H9 (cell line): ENCODE results near the gene GABRA6. TPM values are rescaled to one million over a fixed set of nuclear protein-coding genes. Genes with fewer than 3 reads are reported as not detected.

ENCODE experiments used
- DNase-seq: peaks from one replicate; pipeline ENCODE4 v3.0.0-alpha.2; 2017
- H2AFZ ChIP-seq: one replicate; pipeline ENCODE4 v1.6.1; 2013; ENCODE audit warnings: mild to moderate bottlenecking, low read length, control low read depth, moderate library complexity
- H2AK5ac ChIP-seq: 2 replicates; pipeline ENCODE4 v1.6.1; 2013; ENCODE audit warnings: low read length, control low read depth, mixed read lengths; ENCODE audit not compliant: insufficient read length
- H2BK120ac ChIP-seq: one replicate; pipeline ENCODE4 v1.6.1; 2013; ENCODE audit warnings: low read depth, mild to moderate bottlenecking, low read length, control low read depth, inconsistent platforms; ENCODE audit not compliant: poor library complexity, severe bottlenecking
- H2BK12ac ChIP-seq: 2 replicates; pipeline ENCODE4 v1.6.1; 2013; ENCODE audit warnings: low read length, control low read depth, mixed read lengths, low read depth; ENCODE audit not compliant: insufficient read length
- H2BK15ac ChIP-seq: 2 replicates; pipeline ENCODE4 v1.6.1; 2013; ENCODE audit warnings: low read depth, low read length, control low read depth
- H2BK20ac ChIP-seq: one replicate; pipeline ENCODE4 v1.6.1; 2013; ENCODE audit warnings: low read depth, mild to moderate bottlenecking, low read length, control low read depth, inconsistent platforms; ENCODE audit not compliant: poor library complexity, severe bottlenecking
- H2BK5ac ChIP-seq: 2 replicates; pipeline ENCODE4 v1.6.1; 2013; ENCODE audit warnings: low read length, control low read depth, mixed read lengths; ENCODE audit not compliant: insufficient read length
- H3K14ac ChIP-seq: 2 replicates; pipeline ENCODE4 v1.6.1; 2013; ENCODE audit warnings: low read length, control low read depth; ENCODE audit not compliant: insufficient read depth
- H3K18ac ChIP-seq: 2 replicates; pipeline ENCODE4 v1.6.1; 2013; ENCODE audit warnings: low read depth, mild to moderate bottlenecking, mixed read lengths, low read length, control low read depth; ENCODE audit not compliant: insufficient read length
- H3K23ac ChIP-seq: 2 replicates; pipeline ENCODE4 v1.6.1; 2013; ENCODE audit warnings: low read length, control low read depth, mixed read lengths, low read depth; ENCODE audit not compliant: insufficient read length
- H3K23me2 ChIP-seq: 2 replicates; pipeline ENCODE4 v1.6.1; 2013; ENCODE audit warnings: low read depth, mild to moderate bottlenecking, mixed read lengths, low read length, control low read depth; ENCODE audit not compliant: insufficient read length, poor library complexity, severe bottlenecking
- H3K27ac ChIP-seq: 2 replicates; pipeline ENCODE4 v1.5.1; 2013; ENCODE audit warnings: low read length, control low read depth, mixed read lengths, low read depth; ENCODE audit not compliant: insufficient read length
- H3K27me3 ChIP-seq: 2 replicates; pipeline ENCODE4 v1.6.1; 2013; ENCODE audit warnings: low read length, control low read depth, inconsistent platforms; ENCODE audit not compliant: insufficient read depth
- H3K4ac ChIP-seq: 2 replicates; pipeline ENCODE4 v1.6.1; 2013; ENCODE audit warnings: low read depth, mild to moderate bottlenecking, control low read depth, inconsistent platforms, low read length, moderate library complexity
- H3K4me1 ChIP-seq: 2 replicates; pipeline ENCODE4 v1.6.1; 2013; ENCODE audit warnings: low read length, control low read depth, inconsistent platforms; ENCODE audit not compliant: insufficient read depth
- H3K4me2 ChIP-seq: 2 replicates; pipeline ENCODE4 v1.6.1; 2013; ENCODE audit warnings: low read length, control low read depth, mixed read lengths; ENCODE audit not compliant: insufficient read length, insufficient read depth
- H3K56ac ChIP-seq: 2 replicates; pipeline ENCODE4 v1.6.1; 2013; ENCODE audit warnings: low read depth, mild to moderate bottlenecking, mixed read lengths, low read length, control low read depth; ENCODE audit not compliant: insufficient read length
- H3K79me1 ChIP-seq: 2 replicates; pipeline ENCODE4 v1.6.1; 2013; ENCODE audit warnings: low read depth, mild to moderate bottlenecking, moderate library complexity, low read length, control low read depth, inconsistent platforms; ENCODE audit not compliant: insufficient read depth, poor library complexity, severe bottlenecking
- H3K79me2 ChIP-seq: 2 replicates; pipeline ENCODE4 v1.6.1; 2013; ENCODE audit warnings: low read length, control low read depth, inconsistent platforms; ENCODE audit not compliant: insufficient read depth
- H3K9ac ChIP-seq: 2 replicates; pipeline ENCODE4 v1.6.1; 2013; ENCODE audit warnings: low read length, control low read depth, mixed read lengths; ENCODE audit not compliant: insufficient read length; ENCODE audit errors: extremely low read depth
- H3K9me3 ChIP-seq: one replicate; pipeline ENCODE4 v1.6.1; 2013; ENCODE audit warnings: low read depth, low read length, inconsistent platforms; ENCODE audit not compliant: control insufficient read depth
- H3T11ph ChIP-seq: one replicate; pipeline ENCODE4 v1.6.1; 2013; ENCODE audit warnings: mild to moderate bottlenecking, low read length, control low read depth, inconsistent platforms
- H4K20me1 ChIP-seq: one replicate; pipeline ENCODE4 v1.6.1; 2013; ENCODE audit not compliant: control insufficient read depth, insufficient read length, insufficient read depth
- H4K5ac ChIP-seq: 2 replicates; pipeline ENCODE4 v1.6.1; 2013; ENCODE audit warnings: low read depth, mild to moderate bottlenecking, mixed read lengths, low read length, control low read depth; ENCODE audit not compliant: insufficient read length
- H4K8ac ChIP-seq: replicated peaks from 2 replicates; pipeline ENCODE4 v1.6.1; 2013; ENCODE audit warnings: low read length, control low read depth, mixed read lengths, low read depth; ENCODE audit not compliant: insufficient read length
- H4K91ac ChIP-seq: 2 replicates; pipeline ENCODE4 v1.6.1; 2013; ENCODE audit warnings: low read depth, mild to moderate bottlenecking, moderate library complexity, mixed read lengths, low read length, control low read depth; ENCODE audit not compliant: insufficient read length
- H3K27ac Mint-ChIP-seq, 3 experiments: 2 replicates in 2 of 3; 3 replicates in 1 of 3; pipeline ENCODE4 v1.8.0; 2020 to 2021; ENCODE audit warnings: mixed read lengths in 3 of 3, mild to moderate bottlenecking in 1 of 3, moderate library complexity in 1 of 3
- H3K27me3 Mint-ChIP-seq: 2 replicates; pipeline ENCODE4 v1.8.0; 2021; ENCODE audit warnings: low read depth, mild to moderate bottlenecking, moderate library complexity, mixed read lengths
- H3K36me3 Mint-ChIP-seq, 3 experiments: 2 replicates in 2 of 3; 3 replicates in 1 of 3; pipeline ENCODE4 v1.8.0; 2020 to 2021; ENCODE audit warnings: low read depth in 3 of 3, mixed read lengths in 3 of 3; ENCODE audit not compliant: insufficient read depth in 1 of 3
- H3K4me1 Mint-ChIP-seq, 2 experiments: 2 replicates each; pipeline ENCODE4 v1.8.0; 2020; ENCODE audit warnings: mixed read lengths in 2 of 2
- H3K4me3 Mint-ChIP-seq, 2 experiments: 2 replicates in 1 of 2; 3 replicates in 1 of 2; pipeline ENCODE4 v1.8.0; 2020 to 2021; ENCODE audit warnings: mild to moderate bottlenecking in 2 of 2, mixed read lengths in 2 of 2, moderate library complexity in 1 of 2
- H3K9me3 Mint-ChIP-seq, 2 experiments: 2 replicates in 1 of 2; 3 replicates in 1 of 2; pipeline ENCODE4 v1.8.0; 2020; ENCODE audit warnings: mild to moderate bottlenecking in 2 of 2, mixed read lengths in 2 of 2, moderate library complexity in 1 of 2
- CTCF ChIP-seq: fragments of 200-600 bp; sonication (generic); conservative IDR thresholded peaks from 3 replicates; pipeline ENCODE4 v1.8.0; 2021; ENCODE audit warnings: antibody characterized with exemption, mild to moderate bottlenecking
- WGBS: extraction: QIAGEN DNeasy Blood & Tissue Kit; methylation state at CpG from one replicate; pipeline ENCODE4 v1.1.7; 2013; ENCODE audit warnings: missing lambda C conversion rate, low lambda C conversion rate, mixed read lengths; ENCODE audit not compliant: insufficient read length; ENCODE audit errors: extremely low coverage; 5-methylcytosine and 5-hydroxymethylcytosine counted together
- total RNA-seq: library from RNA; stranded (reverse); gene quantifications from 2 replicates; pipeline ENCODE4 v1.2.1, GENCODE V29; 2021

GABRA6 gene
- total RNA-seq, 1 experiment from 2014 or later, result not detected

GRCh38 chr5:161637591-161637990 lies 47.9 kb upstream of the GABRA6 start:
- H3K79me2 ChIP-seq, result no peaks in the 10 kb centered on the region

More at GRCh38 chr5:161637591-161637990, 47.9 kb upstream of the GABRA6 start:
- Histone ChIP-seq H3K18ac (no peak overlapping the region), H4K5ac (no peak overlapping the region), H3K9ac (no peak overlapping the region), H4K20me1 (no peaks in the 10 kb centered on the region), H2BK15ac (no peak overlapping the region), H2AFZ (no peak overlapping the region), H3K14ac (no peak overlapping the region), H3K4me1 (no peaks in the 10 kb centered on the region), H4K8ac (no peak overlapping the region), H3K79me1 (no peaks in the 10 kb centered on the region), H3T11ph (no peak overlapping the region), H4K91ac (no peak overlapping the region), H2BK12ac (no peak overlapping the region), H2BK5ac (no peak overlapping the region), H3K23me2 (no peaks in the 10 kb centered on the region), H3K4ac (no peak overlapping the region), H3K23ac (no peak overlapping the region), H3K4me2 (no peak overlapping the region), H3K56ac (no peak overlapping the region), H3K27ac (no peak overlapping the region), H3K27me3 (no peaks in the 10 kb centered on the region), H2BK20ac (no peak overlapping the region), H3K9me3 (no peaks in the 10 kb centered on the region), H2AK5ac (no peak overlapping the region), H2BK120ac (no peak overlapping the region)
- H3K36me3 Mint-ChIP-seq, result no peaks in the 10 kb centered on the region
- no peak for TF ChIP-seq CTCF
- H3K9me3 Mint-ChIP-seq, result no peaks in the 10 kb centered on the region
- H3K4me1 Mint-ChIP-seq, result no peaks in the 10 kb centered on the region
- no peak for DNase-seq
- no peaks in the 10 kb centered on the region for H3K27me3 Mint-ChIP-seq
- H3K4me3 Mint-ChIP-seq, result no peak overlapping the region
- no peak overlapping the region for H3K27ac Mint-ChIP-seq
- WGBS, result no CpG with 5 or more reads among the region's 1 CpG
